Measurements from ENCODE around the gene LAG3.

Gene LAG3

DNA sequence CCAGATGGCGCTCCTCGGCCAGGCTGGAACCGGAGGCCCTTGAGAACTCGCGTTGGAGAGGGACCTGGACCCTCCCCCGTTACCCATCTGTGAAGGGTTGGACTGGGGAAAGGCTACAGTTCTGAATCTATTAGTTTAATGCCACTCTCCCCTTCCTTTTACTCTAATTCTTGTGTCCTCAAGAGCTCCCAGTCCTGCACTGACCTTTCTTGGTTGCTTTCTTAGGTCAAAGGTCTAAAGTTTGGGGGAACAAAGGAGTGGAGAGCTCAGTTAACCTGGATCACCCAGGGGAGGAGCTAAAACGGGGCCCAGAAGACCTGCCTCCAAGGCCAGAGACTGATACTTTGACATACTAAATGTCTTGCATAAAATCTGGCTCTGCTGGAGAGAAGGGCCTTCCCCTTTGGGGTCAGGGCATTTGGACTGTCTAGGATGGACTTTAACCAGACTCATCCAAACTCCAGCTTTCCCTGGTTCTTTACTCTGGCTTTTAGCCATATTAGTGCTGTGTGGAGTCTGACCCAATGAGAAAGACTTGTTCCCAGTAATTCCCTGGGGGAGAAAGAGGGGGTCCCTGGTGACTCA is 18.5 kb upstream of the LAG3 start:
- DNase-seq: no peak

DNA sequence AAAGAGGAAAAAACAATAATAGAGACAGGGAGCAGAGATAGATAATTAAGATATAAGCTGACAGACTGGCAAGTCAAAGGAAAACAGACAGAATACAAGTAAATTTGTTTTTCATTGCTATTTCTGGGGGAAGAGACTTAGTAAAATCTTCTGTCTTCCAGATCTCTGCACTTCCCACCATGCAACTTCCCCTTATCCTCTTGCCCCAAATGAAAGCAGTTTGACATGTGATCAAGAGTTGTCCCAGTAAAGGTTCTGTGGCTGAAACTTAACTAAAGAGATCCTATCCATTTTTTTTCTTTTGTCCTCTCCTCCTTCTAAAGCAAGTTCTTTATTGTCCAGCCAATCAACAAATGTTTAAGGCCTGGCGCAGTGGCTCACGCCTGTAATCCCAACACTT is 17.9 kb upstream of the LAG3 start:
- no peak for DNase-seq

GRCh38 chr12:6757028-6757690 is 15.2 kb upstream of the LAG3 start:
- no peak for DNase-seq

DNA sequence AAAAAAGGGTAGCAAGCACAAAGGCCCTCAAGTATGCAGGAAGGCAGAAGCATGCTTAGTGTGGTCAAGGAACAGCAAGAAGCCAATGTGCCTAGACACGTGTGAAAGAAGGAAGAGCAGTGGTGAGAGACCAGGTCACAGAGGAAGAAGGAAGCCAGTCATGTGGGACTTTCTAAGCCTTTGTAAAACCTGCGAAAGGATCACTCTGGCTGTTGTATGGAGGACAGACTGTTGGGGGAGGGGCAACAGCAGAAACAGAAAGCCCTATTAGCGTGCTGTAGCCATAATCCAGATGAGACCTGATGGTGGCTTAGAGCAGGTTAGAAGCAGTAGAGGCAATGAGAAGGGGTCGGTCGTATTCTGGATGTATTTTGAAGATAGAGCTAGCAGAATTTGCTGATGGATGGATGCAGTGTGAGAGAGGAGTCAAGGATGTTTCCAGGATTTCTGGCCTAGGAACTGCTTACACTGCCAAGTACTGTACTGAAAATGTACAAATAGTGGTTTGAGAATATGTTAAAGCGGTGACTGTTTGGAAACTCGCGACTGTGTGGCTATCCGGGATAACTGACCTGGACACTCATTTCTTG is 13.7 kb upstream of the LAG3 start:
- DNase-seq: no peak

- no peak for DNase-seq
These were observed 12.6 kb upstream of the LAG3 start for GRCh38 chr12:6759741-6760140.

DNA sequence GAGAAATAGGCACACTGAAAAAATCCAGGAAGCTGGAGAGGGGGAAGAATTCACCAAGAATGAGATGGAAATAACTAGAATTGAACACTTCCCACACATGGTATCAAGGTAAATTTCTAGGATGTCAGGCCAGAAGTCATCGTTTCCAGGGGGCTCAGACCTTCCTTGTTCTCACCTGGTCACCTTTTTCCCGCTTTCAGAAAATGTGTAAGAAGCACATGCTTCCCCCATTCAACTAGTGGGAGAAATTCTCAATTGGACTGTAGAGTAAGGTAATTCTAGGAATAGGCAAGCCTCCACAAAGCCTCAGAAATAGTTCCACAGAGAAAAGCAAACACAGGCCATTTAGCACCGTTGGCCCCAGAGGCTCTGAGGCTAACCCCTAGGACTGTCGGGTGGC is 8.9 kb upstream of the LAG3 start:
- no peak for DNase-seq

- DNase-seq: no peak
These were observed 8.1 kb upstream of the LAG3 start for GRCh38 chr12:6764011-6764828.

GRCh38 chr12:6765048-6765633 is 7.2 kb upstream of the LAG3 start:
- no peak for DNase-seq

DNA sequence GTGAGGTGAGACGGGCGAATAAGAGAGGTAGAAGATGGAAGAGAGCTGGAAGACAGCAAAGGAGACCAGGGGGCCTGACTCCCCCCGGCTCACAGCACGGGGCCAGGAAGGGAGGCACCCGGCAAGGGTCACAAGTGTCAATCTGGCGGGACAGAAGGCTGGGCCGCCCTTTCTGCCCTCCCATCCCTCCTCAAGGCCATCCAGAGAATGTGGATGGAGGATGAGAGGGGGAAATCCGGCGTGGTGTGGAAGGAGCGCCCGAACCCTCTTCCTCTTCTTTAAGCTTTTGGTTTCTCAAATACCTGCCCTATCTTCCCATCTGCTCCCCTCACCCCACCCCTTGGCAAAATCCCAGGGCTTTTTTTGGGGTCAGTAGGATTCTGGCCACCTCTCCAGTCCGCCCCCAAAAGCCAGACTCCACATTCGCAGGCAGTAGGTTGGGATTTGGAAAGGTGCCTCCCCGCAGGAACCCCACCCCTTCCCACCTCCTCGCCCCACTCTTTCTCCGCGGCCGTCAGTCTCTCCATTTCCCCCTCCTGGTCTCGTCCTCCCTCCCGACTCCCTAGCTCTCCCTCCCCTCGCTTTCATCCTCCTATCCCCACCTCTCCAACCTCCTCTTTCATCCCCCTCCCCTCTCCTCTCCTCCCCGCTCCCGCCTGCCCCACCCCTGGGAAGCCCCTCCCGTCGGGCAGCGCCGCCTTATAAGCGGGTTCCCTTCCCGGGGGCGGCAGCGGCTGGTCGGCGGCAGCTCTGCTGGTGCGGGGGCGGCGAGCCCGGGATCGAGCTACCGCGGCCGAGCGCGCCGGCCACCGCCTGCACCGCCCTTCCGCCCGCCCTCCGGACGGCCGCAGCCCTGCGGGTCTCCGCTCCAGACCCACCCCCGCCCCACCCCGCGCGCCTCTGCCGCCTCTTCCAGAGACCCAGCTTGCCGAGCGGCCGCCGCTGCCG is 6.4 kb upstream of the LAG3 start, which contains the start of gene PTMS:
Gene PTMS (plus strand): TSS at position 730 of the 948 bp plus-strand sequence. CDS start 343 bp downstream, outside the sequence.
- DNase-seq: no peak

- DNase-seq: peak; percentile 19
These were observed 5.5 kb upstream of the LAG3 start for GRCh38 chr12:6766651-6767349.

GRCh38 chr12:6767353-6768319 is 4.7 kb upstream of the LAG3 start:
- DNase-seq: no peak

- no peak for DNase-seq
These were observed 3.8 kb upstream of the LAG3 start for GRCh38 chr12:6768437-6768914.

DNA sequence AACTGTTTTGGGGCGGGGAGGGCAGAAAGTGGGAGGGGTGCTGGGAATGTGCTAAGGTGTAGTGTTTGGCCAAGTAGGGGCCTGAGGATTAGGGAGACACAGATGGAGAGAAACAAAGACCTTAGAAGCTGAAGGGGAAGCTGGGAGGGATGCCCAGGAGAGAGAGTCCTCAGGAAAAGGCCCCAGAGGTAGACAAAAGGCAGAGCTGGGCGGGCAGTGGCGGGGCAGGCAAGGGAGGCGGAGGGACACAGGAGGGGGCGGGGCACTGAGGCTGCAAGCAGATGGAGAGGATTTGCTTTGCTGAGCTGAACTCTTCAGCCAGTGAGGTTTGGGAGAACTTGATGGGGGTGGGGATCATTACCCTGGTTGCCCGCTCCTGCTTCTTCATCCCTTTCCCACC is 3.3 kb upstream of the LAG3 start:
- no peak for DNase-seq

DNA sequence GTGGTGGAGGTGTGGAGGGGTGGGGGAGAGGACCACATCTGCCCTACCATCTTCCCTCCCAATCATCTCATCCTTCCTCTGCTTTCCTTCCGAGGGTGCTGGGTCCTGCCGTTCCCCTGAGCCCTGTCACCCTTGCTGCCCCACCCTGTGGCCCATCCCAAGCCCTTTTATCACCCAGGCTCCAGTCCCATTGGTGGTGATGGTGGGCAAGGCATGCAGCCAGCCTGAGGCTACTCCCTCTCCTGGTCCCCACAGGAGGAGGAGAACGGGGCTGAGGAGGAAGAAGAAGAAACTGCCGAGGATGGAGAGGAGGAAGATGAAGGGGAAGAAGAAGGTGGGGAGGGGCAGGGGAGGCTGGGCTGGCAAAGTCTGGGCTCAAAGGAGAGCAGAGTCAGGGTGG is 2.7 kb upstream of the LAG3 start:
- DNase-seq: no peak

DNA sequence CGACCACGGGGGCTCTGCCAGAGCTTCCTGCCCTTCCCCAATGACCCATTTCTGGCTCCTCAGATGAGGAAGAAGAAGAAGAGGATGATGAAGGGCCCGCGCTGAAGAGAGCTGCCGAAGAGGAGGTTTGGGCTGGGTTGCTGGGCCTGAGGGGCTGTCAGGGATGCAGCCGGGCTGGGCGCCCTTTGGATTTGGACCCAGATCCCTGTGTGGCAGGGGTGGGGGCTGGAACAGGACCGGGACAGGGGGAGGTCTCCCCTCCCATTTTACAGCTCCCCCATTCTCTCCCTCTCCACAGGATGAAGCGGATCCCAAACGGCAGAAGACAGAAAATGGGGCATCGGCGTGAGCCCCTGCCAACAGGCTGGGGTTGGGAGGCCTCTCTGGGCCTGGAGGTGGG is 2.2 kb upstream of the LAG3 start:
- DNase-seq: no peak

GRCh38 chr12:6770600-6770999 is 1.7 kb upstream of the LAG3 start:
- no peak for DNase-seq

- DNase-seq: no peak
These were observed 1.2 kb upstream of the LAG3 start for GRCh38 chr12:6771091-6771495.

DNA sequence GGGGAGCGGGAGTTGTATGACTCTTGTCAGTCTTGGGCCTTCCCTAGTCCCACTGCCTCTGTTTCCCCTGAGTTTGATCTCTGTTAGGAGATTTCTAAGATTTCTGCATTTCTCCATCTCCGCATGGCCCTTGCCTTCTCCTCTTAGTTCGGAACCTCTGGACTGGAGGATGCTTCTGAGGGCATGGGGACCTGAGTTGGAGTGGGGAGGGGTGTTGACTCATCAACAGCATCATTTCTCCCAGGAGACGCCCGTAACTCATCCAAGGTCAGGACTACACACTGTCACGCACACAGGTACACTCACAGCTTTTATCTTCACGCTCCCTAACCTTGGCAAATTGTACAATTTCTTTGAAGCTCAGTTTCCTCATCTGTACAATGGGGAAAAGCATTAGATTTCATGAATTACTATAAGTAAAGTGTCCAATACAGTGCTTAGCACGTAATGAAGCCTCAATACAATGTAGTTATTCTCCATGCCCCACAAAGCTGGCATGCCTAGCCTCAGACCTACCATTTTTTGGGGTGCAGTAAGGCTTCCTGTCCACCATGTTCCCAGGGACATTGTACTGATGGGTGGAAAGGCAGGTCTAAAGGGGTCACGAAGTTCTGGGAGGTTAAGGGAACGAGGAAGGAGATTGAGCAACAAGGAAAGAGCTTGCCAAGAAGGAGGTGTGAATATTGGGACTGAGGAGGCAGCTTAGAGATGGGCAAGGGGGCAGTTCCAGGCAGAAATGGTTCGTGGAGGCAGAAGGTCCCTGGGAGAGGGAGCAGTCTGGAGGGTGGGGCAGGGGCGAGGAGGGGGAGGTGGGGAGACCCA is 600 bp upstream of the LAG3 start:
- no peak for DNase-seq

All from effector CD8-positive, alpha-beta T cell (primary cell).